Heart left ventricle (tissue), 16 donors: ENCODE measurements around the gene WNK2. TPM values are rescaled to one million over a fixed set of nuclear protein-coding genes. Genes with fewer than 3 reads are reported as not detected.

Source experiments
- ATAC-seq, 4 donors: fragments of 200-7000 bp; cut with Tn5 transposase; one replicate each; pipeline ENCODE4 v1.9.1; 2020 to 2022; ENCODE audit warnings: moderate library complexity in 4 of 4, mild to moderate bottlenecking in 3 of 4, moderate number of reproducible peaks in 1 of 4
- DNase-seq, 5 donors: peaks; one replicate each; pipeline ENCODE4 v3.0.0-alpha.2; 2020
- H3K27ac ChIP-seq, 12 donors: fragments of 200-600 bp; sonication (generic) in 4 of 12; one replicate each; pipeline versions ENCODE4 v1.5.0 to v1.8.0; 2016 to 2022; ENCODE audit warnings: mild to moderate bottlenecking in 2 of 12
- H3K27me3 ChIP-seq, 9 donors: fragments of 200-600 bp; sonication (generic) in 2 of 9; one replicate each; pipeline versions ENCODE4 v1.5.1 to v1.8.0; 2016 to 2022; ENCODE audit warnings: mild to moderate bottlenecking in 3 of 9
- H3K36me3 ChIP-seq, 9 donors: fragments of 200-600 bp; sonication (generic) in 2 of 9; one replicate each; pipeline versions ENCODE4 v1.5.0 to v1.8.0; 2018 to 2022; ENCODE audit warnings: mild to moderate bottlenecking in 2 of 9
- H3K4me1 ChIP-seq, 12 donors: fragments of 200-600 bp; sonication (generic) in 4 of 12; one replicate each; pipeline versions ENCODE4 v1.5.0 to v1.8.0; 2016 to 2022; ENCODE audit warnings: mild to moderate bottlenecking in 3 of 12
- H3K4me3 ChIP-seq, 12 donors: fragments of 200-600 bp; sonication (generic) in 4 of 12; one replicate each; pipeline versions ENCODE4 v1.5.0 to v1.8.0; 2017 to 2022; ENCODE audit warnings: mild to moderate bottlenecking in 9 of 12, moderate library complexity in 4 of 12
- H3K9me3 ChIP-seq, 12 donors: fragments of 200-600 bp; sonication (generic) in 4 of 12; one replicate each; pipeline versions ENCODE4 v1.5.0 to v1.8.0; 2016 to 2022; ENCODE audit warnings: mild to moderate bottlenecking in 1 of 12
- POLR2A ChIP-seq, 2 donors: fragments of 450-650 bp; IDR thresholded peaks; one replicate each; pipeline ENCODE4 v1.6.1; 2017; ENCODE audit warnings: antibody characterized with exemption in 2 of 2, mild to moderate bottlenecking in 2 of 2, moderate library complexity in 2 of 2
- WGBS, 4 donors: extraction: QIAGEN DNeasy Blood & Tissue Kit in 2 of 4; methylation state at CpG; one replicate each; pipeline versions ENCODE4 v1.1.5 to v1.1.7; 2013 to 2018; 5-methylcytosine and 5-hydroxymethylcytosine counted together
- intact Hi-C, 10 donors: fragments of 100-400 bp; cut with DNase I; formaldehyde crosslinking; loops; one replicate each; pipeline versions ENCODE4 v1.11.1 to v1.14.2; 2022
- long read RNA-seq, 3 donors: library from polyadenylated mRNA; unstranded; transcript quantifications; one replicate each; pipeline ENCODE4 v2.0.0, GENCODE V29; 2020 to 2021
- polyA plus RNA-seq, 2 donors: library from polyadenylated mRNA; stranded (reverse); fragments of 200-250 nt; gene quantifications; one replicate each; pipeline ENCODE4 v1.2.3, GENCODE V29; 2013
- total RNA-seq, 9 donors: library from RNA; depleted of rRNA in 2 of 9; stranded (reverse); fragments of >200 nt in 2 of 9; fragmentation: NEBNext Ultra II Directional in 3 of 9; extraction: Animal tissue kit (Norgen Biotek cat#: 25700) in 3 of 9; gene quantifications; one replicate each; pipeline versions ENCODE4 v1.1.0 to v1.2.4, GENCODE V29; 2016 to 2023
- TF ChIP-seq, protein P1 (sequence below), 12 donors: fragments of 200-600 bp; sonication (generic) in 4 of 12; IDR thresholded peaks; one replicate each; pipeline versions ENCODE4 v1.5.0 to v1.8.0; 2018 to 2022; ENCODE audit warnings: antibody characterized with exemption in 12 of 12, mild to moderate bottlenecking in 5 of 12
- donor health status: ischemic (EF 13 %, LVEDD 7.1; RV severe dilation, severe dysfunction).
- donor health status: healthy with polysubstance abuse.
- donor health status: DM: no; HTN: yes; CAD: no.
- donor health status: DM: no; HTN: no; CAD: no.
- donor health status: ischemic (EF 25% LVEDD 6.9; RV normal size, moderate dysfunction).
- donor health status: ischemic (EF 25% LVEDD 5.7; RV mildly dilated, moderate dysfunction).
- donor health status: healthy.
- donor health status: DM: yes; HTN: yes; CAD: no.
- donor health status: ischemic (EF 35%, LVEDD 5.7; RV mildly dilated, moderate dysfunction).
- donor health status: nonischemic (EF 11% LVEDD 7.7; RV severe dilation, severe dysfunction).
- donor health status: DM: yes; HTN: yes; CAD: no.
- donor health status: PGD.
- donor health status: ischemic (EF 29% LVEDD 5.4; RV normal size, mild dysfunction).
- donor health status: nonischemic (EF 23%, LVEDD 6.1; RV moderate dilation, normal function).

The WNK2 gene
- total RNA-seq: 100 to 1,000 TPM; 107 to 206 (median 129) TPM
- 10 to 100 TPM; 29.4 to 97.5 TPM for polyA plus RNA-seq
- long read RNA-seq, donor 1, partial matches to known transcripts: 155 of 205 reads
- long read RNA-seq, donor 1, other reads (novel, unspliced or antisense): 47 of 205 reads
- long read RNA-seq, donor 2, partial matches to known transcripts: 117 of 150 reads
- long read RNA-seq, donor 2, other reads (novel, unspliced or antisense): 32 of 150 reads
- long read RNA-seq, donor 3, partial matches to known transcripts: 60 of 89 reads
- long read RNA-seq, donor 3, other reads (novel, unspliced or antisense): 29 of 89 reads

DNA sequence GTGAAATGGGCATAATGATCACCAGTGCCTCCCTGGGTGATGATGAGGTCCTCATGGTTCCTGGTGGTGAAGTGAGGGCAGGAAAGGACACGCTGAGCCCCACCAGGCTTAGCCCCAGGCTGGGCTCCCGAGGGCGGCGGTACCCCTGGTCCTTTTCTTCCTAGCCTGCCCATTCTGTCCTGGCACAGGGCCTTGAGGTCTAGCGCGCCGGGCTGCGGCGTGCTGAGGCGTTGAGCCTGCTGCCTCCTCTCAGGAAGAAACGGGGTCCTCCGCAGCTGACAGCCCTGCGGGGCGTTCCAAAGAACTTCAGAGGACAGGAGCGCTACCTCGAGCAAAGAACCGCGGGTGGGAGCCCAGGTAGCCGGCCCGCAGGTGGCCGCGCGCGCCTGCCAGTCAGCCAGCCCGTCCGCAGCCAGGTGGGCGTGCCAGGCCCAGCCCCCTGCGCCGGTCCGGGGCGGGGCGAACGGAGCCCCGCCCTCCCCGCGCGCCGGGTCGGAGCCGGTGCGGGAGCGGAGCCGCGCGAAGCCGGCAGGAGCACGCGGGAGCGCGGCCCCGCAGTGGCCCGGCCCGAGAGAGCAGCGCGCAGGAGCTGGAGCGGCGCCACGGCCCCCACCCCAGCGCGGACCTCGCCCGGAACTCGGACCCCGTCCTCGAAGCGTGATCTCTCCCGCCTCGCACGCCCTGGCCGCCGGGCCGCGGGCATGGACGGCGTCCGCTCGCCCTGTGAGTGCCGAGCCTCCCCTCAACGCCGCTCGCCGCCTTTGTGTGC lies at the start of gene WNK2:
TSS of gene WNK2 (plus strand) at position 477 of the 769 bp plus-strand sequence. CDS start 791 bp downstream, outside the sequence.
- Histone ChIP-seq H3K36me3 (no peaks in the 10 kb centered on the region), H3K4me3 (peak within 1 kb of the TSS; percentile 53 to 82 (median 61)), H3K27ac (peak within 1 kb of the TSS; percentile 49 to 98 (median 85)), H3K4me1 (peaks cover 0 to 59% (median 16%) of the 10 kb centered on the region in 12 donors), H3K9me3 (no peaks in the 10 kb centered on the region), H3K27me3 (peaks cover 0 to 42% (median 0%) of the 10 kb centered on the region in 9 donors)
- peak in 2 of 5 donors; percentile 52 to 56 for DNase-seq
- peak; percentile 46 for TF ChIP-seq POLR2A (IDR thresholded peaks at IDR 0.05)
- TF ChIP-seq, protein P1, sequence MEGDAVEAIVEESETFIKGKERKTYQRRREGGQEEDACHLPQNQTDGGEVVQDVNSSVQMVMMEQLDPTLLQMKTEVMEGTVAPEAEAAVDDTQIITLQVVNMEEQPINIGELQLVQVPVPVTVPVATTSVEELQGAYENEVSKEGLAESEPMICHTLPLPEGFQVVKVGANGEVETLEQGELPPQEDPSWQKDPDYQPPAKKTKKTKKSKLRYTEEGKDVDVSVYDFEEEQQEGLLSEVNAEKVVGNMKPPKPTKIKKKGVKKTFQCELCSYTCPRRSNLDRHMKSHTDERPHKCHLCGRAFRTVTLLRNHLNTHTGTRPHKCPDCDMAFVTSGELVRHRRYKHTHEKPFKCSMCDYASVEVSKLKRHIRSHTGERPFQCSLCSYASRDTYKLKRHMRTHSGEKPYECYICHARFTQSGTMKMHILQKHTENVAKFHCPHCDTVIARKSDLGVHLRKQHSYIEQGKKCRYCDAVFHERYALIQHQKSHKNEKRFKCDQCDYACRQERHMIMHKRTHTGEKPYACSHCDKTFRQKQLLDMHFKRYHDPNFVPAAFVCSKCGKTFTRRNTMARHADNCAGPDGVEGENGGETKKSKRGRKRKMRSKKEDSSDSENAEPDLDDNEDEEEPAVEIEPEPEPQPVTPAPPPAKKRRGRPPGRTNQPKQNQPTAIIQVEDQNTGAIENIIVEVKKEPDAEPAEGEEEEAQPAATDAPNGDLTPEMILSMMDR (IDR thresholded peaks at IDR 0.05): no peak
- peak in 2 of 4 donors; percentile 59 to 73 for ATAC-seq
- 1 to 8% (median 1%) methylated on average over 3 to 82 of the region's 82 CpGs for WGBS, 4 donors
- intact Hi-C loops: no loop called here

DNA sequence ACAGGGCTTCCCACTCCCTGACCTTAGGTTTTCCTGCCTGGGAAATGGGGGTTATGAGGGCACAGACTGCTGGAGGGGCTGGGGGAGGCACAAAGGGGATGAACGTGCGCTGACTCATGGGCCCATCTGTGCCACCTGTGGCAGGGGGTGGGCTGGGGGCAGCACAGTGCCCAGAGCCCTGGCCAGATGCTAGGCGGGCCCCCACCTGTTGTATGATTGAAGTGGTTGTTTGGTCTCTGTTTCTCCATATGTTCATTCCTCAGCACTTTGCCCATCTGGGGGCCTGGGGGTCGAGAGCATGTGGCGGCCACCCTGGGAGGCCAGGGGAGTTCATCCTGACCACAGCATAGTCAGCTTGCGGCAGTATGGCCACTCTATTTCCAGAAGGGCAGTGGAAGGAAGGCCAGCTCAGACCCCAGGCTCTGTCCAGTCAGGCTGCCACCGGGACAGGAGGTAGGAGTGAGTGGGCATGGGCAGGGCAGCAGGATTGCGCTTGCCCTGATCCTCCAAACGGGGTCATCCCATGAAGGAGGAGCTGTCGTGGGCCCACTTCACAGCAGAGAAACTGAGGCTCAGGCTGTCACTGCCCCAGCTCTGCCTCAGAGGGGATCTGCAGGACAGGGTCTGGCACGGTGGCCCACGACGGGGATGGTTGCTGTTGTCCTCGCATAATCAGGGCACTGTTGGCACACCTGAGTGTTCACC lies 49.0 kb upstream of the WNK2 start:
- peak overlapping the region; percentile 69 to 98 (median 86) for H3K4me3 ChIP-seq
- peaks cover 0 to 4% (median 0%) of the 10 kb centered on the region in 9 donors for H3K36me3 ChIP-seq
- intact Hi-C loops: loop anchor here in 3 of 10 donors (5.0 to 10.0 kb wide), 2 partner anchors 38 to 320 kb away; partner anchors contain the start of genes CARD19 (in 2 of the 3), FAM120A (in 1 of the 3) and FAM120AOS (in 1 of the 3)
- no peak for DNase-seq
- TF ChIP-seq, protein P1 (IDR thresholded peaks at IDR 0.05): no peak
- TF ChIP-seq POLR2A (IDR thresholded peaks at IDR 0.05): no peak
- peaks cover 0 to 5% (median 0%) of the 10 kb centered on the region in 12 donors for H3K9me3 ChIP-seq
- no peak for ATAC-seq
- 85 to 92% (median 86%) methylated on average over 6 to 14 of the region's 14 CpGs for WGBS, 4 donors
- peaks cover 2 to 56% (median 41%) of the 10 kb centered on the region in 12 donors for H3K4me1 ChIP-seq
- peak overlapping the region in 11 of 12 donors; percentile 92 to 97 (median 95) for H3K27ac ChIP-seq
- no peaks in the 10 kb centered on the region for H3K27me3 ChIP-seq

DNA sequence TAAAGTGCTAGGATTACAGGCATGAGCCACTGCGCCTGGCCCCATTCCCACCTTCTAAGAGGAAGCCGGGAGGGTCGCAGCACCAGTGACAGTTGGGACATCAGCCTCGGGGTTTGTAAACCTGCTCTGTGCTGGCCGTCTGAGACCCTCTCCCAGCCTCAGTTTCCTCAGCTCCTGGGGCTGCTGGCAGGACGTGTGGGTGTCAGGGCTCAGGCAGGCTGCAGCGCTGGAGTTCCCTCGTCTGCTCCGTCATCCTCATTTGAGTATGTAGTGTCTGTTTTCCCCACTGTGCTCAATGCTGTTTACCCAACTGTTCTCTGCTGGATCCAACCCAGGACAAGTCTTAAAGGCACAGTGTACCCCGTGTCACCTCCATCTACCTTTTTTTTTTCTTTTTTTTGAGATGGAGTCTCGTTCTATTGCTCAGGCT lies 47.9 kb upstream of the WNK2 start:
- no peaks in the 10 kb centered on the region for H3K27me3 ChIP-seq
- ATAC-seq (no peak), DNase-seq (no peak)
- intact Hi-C loops: loop anchor here in 1 of 10 donors (10.0 kb wide), 1 partner anchor 319 kb away; the partner anchor contains the start of genes FAM120A and FAM120AOS
- H3K9me3 ChIP-seq: peaks cover 0 to 5% (median 0%) of the 10 kb centered on the region in 12 donors
- H3K4me1 ChIP-seq: peaks cover 0 to 45% (median 31%) of the 10 kb centered on the region in 12 donors
- WGBS, 4 donors: 58 to 68% (median 59%) methylated on average over 11 of the region's 11 CpGs
- no peak overlapping the region for H3K27ac ChIP-seq
- no peaks in the 10 kb centered on the region for H3K36me3 ChIP-seq
- H3K4me3 ChIP-seq: no peak overlapping the region
- no peak for TF ChIP-seq POLR2A (IDR thresholded peaks at IDR 0.05)
- TF ChIP-seq, protein P1 (IDR thresholded peaks at IDR 0.05): no peak
